Activated gamma-delta T cell (primary cell): ENCODE measurements around the gene P3H1.
"Not testable (repeated sequence)": the region's sequence is repeated elsewhere in the genome, so short reads cannot be mapped to it uniquely, and the experiment has no call there.

Experiments
- DNase-seq: peaks from one replicate; lab custom pipeline; 2025; lab: John Stamatoyannopoulos, UW

Gene P3H1

GRCh38 chr1:42730988-42731387 is 35.8 kb downstream of the P3H1 start:
- no peak for DNase-seq

GRCh38 chr1:42730002-42730401 is 36.8 kb downstream of the P3H1 start:
- DNase-seq: no peak

- not testable (repeated sequence) for DNase-seq
Measured at GRCh38 chr1:42725820-42726219, 41.0 kb downstream of the P3H1 start.

GRCh38 chr1:42723511-42723910 is 43.3 kb downstream of the P3H1 start:
- DNase-seq: no peak

- not testable (repeated sequence) for DNase-seq
Measured at GRCh38 chr1:42722403-42722802, 44.4 kb downstream of the P3H1 start.

GRCh38 chr1:42721926-42722325 is 44.9 kb downstream of the P3H1 start:
- no peak for DNase-seq

GRCh38 chr1:42720868-42721267 is 46.0 kb downstream of the P3H1 start:
- DNase-seq: no peak

GRCh38 chr1:42714441-42714840 is 52.4 kb downstream of the P3H1 start:
- DNase-seq: not testable (repeated sequence)

GRCh38 chr1:42713293-42713692 is 53.5 kb downstream of the P3H1 start:
- DNase-seq: no peak

- not testable (repeated sequence) for DNase-seq
Measured at GRCh38 chr1:42712808-42713207, 54.0 kb downstream of the P3H1 start.

GRCh38 chr1:42703888-42704464 is 62.9 kb downstream of the P3H1 start:
- DNase-seq: no peak

GRCh38 chr1:42700006-42700405 is 66.8 kb downstream of the P3H1 start:
- no peak for DNase-seq

- DNase-seq: no peak
Measured at GRCh38 chr1:42698081-42698813, 68.6 kb downstream of the P3H1 start.
